ENCODE results near the gene FNBP1.

GRCh38 chr9:129979071-129979745 is 63.8 kb downstream of the FNBP1 start:
- TF ChIP-seq CTCF (IDR thresholded peaks at IDR 0.05; ENCODE audit: insufficient read depth, low read length) (no peak), POLR2AphosphoS5 (IDR thresholded peaks at IDR 0.05; ENCODE audit: low read depth) (no peak), REST (IDR thresholded peaks at IDR 0.05; ENCODE audit: insufficient replicate concordance, low read depth) (no peak), GABPA (IDR thresholded peaks at IDR 0.05; ENCODE audit: low read depth) (no peak), SPI1 (IDR thresholded peaks at IDR 0.05; ENCODE audit: borderline replicate concordance, low read depth) (no peak)
